Body of pancreas (tissue), 4 donors: ENCODE measurements around the gene MICU1. TPM values are rescaled to one million over a fixed set of nuclear protein-coding genes. Genes with fewer than 3 reads are reported as not detected.
A peak's percentile ranks its signal among the peaks of the same experiment; 100 is the strongest.

ENCODE experiments used
- ATAC-seq: fragments of 150-250 bp; one replicate; pipeline ENCODE4 v1.9.1; 2016
- DNase-seq, 4 donors: peaks; one replicate each; pipeline ENCODE4 v3.0.0-alpha.2; 2019
- H3K27ac ChIP-seq, 4 donors: fragments of 200-600 bp; sonication (generic); 1 replicate in 3 of 4; 2 replicates in 1 of 4; pipeline versions ENCODE4 v1.5.1 to v1.6.1; 2016 to 2019; ENCODE audit warnings: mild to moderate bottlenecking in 1 of 4, mixed read lengths in 1 of 4, moderate library complexity in 1 of 4
- H3K27me3 ChIP-seq, 2 donors: fragments of 200-600 bp; sonication (generic); one replicate each; pipeline ENCODE4 v1.6.0; 2016; ENCODE audit warnings: mild to moderate bottlenecking in 1 of 2
- H3K36me3 ChIP-seq, 2 donors: fragments of 200-600 bp; sonication (generic); replicated peaks in 1 of 2; 2 replicates each; pipeline ENCODE4 v1.5.1; 2016; ENCODE audit warnings: low read depth in 2 of 2; ENCODE audit not compliant: insufficient read depth in 1 of 2
- H3K4me1 ChIP-seq: fragments of 200-600 bp; sonication (generic); one replicate; pipeline ENCODE4 v1.6.0; 2016
- H3K4me3 ChIP-seq, 2 donors: fragments of 200-600 bp; sonication (generic); 1 replicate in 1 of 2; 2 replicates in 1 of 2; pipeline ENCODE4 v1.5.1; 2016 to 2019
- H3K9me3 ChIP-seq, 3 donors: fragments of 200-600 bp; sonication (generic); 1 replicate in 2 of 3; 2 replicates in 1 of 3; pipeline ENCODE4 v1.5.1; 2016
- CTCF ChIP-seq, 7 experiments: fragments of 450-650 bp in 4 of 7; fragments of 200-600 bp in 3 of 7; sonication (generic) in 3 of 7; IDR thresholded peaks; one replicate each; pipeline ENCODE4 v1.5.1; 2016 to 2019; ENCODE audit warnings: antibody characterized with exemption in 7 of 7
- POLR2A ChIP-seq, 3 donors: fragments of 450-650 bp; IDR thresholded peaks; one replicate each; pipeline ENCODE4 v1.6.1; 2016; ENCODE audit warnings: antibody characterized with exemption in 3 of 3, mild to moderate bottlenecking in 2 of 3
- WGBS, 2 donors: methylation state at CpG; one replicate each; pipeline ENCODE4 v1.1.5; 2017; 5-methylcytosine and 5-hydroxymethylcytosine counted together
- intact Hi-C: fragments of 100-400 bp; cut with DNase I; formaldehyde crosslinking; loops from one replicate; pipeline ENCODE4 v1.15.1; 2023
- total RNA-seq, 2 donors: library from RNA; depleted of rRNA; stranded (reverse); fragments of >200 nt; gene quantifications; one replicate each; pipeline ENCODE4 v1.1.0, GENCODE V29; 2016

Gene MICU1
- total RNA-seq, 2 donors from 2014 or later: 14.0 to 23.1 TPM

DNA sequence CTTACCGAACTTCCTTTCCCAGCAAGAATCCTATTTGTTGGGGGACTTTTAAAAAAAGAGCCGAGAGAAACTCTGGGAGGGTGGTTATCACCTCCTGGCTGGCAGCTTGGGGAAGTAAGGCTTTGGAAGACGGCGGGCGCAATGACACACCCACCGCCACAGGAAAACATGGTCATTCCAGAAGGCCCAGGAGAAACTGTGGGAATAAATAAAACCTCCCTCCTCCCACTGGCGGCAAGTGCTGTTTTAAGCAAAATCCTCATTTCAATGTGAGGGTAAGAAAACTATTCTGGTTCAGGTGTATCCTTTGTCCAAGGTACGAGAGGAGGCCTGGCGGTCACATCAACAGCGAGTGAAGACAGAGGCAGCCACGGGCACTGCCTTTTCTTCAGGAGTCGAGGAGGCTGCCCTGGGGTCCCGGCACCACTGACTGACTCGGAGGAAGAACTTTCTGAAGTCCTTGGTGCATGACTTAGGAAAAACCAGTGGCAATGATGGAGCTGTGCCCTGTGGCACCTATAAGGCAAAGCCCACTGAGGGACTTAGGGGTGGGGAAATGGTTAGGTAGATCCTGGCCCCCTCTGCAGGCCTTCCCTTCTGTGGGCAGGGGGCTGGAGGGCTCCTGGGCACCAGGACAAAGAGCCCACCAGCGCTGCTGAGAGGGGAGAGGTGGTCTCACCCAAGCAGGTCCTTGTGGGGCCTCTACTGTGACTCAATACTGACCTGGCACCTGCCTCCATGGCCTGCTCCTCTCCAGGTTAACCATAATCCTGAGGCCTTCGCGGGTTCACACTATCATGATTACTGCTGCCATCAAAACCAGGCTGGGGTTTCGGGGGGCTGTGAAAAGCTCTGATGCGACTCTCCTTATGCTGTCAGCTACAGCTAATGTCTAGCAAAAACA lies 292.5 kb downstream of the MICU1 start:
- TF ChIP-seq CTCF (IDR thresholded peaks at IDR 0.05): no peak
- no peaks in the 10 kb centered on the region for H3K9me3 ChIP-seq
- no peak for DNase-seq
- 76 to 93% methylated on average over 19 of the region's 19 CpGs for WGBS, 2 donors
- peaks cover 92% of the 10 kb centered on the region for H3K4me1 ChIP-seq
- no peaks in the 10 kb centered on the region for H3K36me3 ChIP-seq
- ATAC-seq: no peak
- H3K4me3 ChIP-seq: no peak overlapping the region
- peak overlapping the region; percentile 79 to 99 (median 92) for H3K27ac ChIP-seq
- no peaks in the 10 kb centered on the region for H3K27me3 ChIP-seq
- intact Hi-C loops: no loop called here

DNA sequence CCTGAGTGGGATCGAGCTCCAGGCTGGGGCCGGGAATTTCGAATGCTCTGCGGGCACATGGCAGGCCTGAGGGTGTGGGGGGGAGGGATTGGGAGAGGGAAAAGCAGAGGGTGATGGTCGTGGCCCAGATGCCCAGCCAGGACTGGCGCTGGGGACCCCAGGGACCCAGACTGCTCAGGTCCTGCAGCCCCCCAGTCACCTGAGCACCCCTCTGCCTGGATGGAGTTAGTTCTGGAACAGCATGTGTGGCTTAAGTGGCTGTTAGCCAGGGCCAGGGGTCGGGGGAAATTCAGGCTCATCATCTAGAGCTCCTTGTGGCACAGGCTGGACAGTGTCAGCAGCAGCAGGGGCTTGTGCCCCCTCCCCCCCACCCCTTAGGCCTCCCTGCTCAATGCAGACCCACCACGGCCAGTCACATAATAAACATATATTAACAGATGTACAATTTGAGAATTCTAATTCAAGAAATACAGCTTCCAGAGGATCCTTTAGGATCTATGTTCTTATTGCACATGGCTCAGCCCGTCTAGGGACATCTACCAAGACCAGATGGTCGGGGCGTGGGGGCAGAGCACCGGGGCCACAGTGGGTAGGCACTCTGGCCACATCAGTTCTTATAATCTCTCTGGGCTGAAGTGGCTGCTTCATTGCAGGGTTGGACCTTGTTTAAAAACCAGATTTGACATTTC lies 293.3 kb downstream of the MICU1 start:
- Histone ChIP-seq H3K4me3 (no peak overlapping the region), H3K36me3 (no peaks in the 10 kb centered on the region), H3K27me3 (no peaks in the 10 kb centered on the region), H3K4me1 (peaks cover 100% of the 10 kb centered on the region), H3K27ac (peak overlapping the region; percentile 79 to 99 (median 92)), H3K9me3 (no peaks in the 10 kb centered on the region)
- intact Hi-C loops: no loop called here
- 61 to 87% methylated on average over 7 to 12 of the region's 12 CpGs for WGBS, 2 donors
- no peak for DNase-seq
- no peak for ATAC-seq
- TF ChIP-seq CTCF (IDR thresholded peaks at IDR 0.05) (no peak), POLR2A (IDR thresholded peaks at IDR 0.05) (no peak)

- TF ChIP-seq POLR2A (IDR thresholded peaks at IDR 0.05): peak; percentile 18 to 59 (median 55)
- peak; percentile 18 to 93 (median 66) for TF ChIP-seq CTCF (IDR thresholded peaks at IDR 0.05)
- Histone ChIP-seq H3K27ac (peak overlapping the region; percentile 79 to 99 (median 92)), H3K9me3 (no peaks in the 10 kb centered on the region), H3K36me3 (no peaks in the 10 kb centered on the region), H3K4me1 (peaks cover 100% of the 10 kb centered on the region), H3K27me3 (no peaks in the 10 kb centered on the region), H3K4me3 (no peak overlapping the region)
- peak; percentile 67 for ATAC-seq
- intact Hi-C loops: no loop called here
- peak; percentile 95 to 98 (median 96) for DNase-seq
- WGBS, 2 donors: 4% methylated on average over 11 to 27 of the region's 27 CpGs
Measured at GRCh38 chr10:72331575-72332422, 294.1 kb downstream of the MICU1 start.

- DNase-seq: no peak
- Histone ChIP-seq H3K36me3 (no peaks in the 10 kb centered on the region), H3K27ac (peak overlapping the region; percentile 82 to 99 (median 92)), H3K9me3 (no peaks in the 10 kb centered on the region), H3K4me3 (no peak overlapping the region), H3K4me1 (peaks cover 93% of the 10 kb centered on the region), H3K27me3 (no peaks in the 10 kb centered on the region)
- 45 to 47% methylated on average over 2 of the region's 2 CpGs for WGBS, 2 donors
- no peak for ATAC-seq
- TF ChIP-seq POLR2A (IDR thresholded peaks at IDR 0.05) (no peak), CTCF (IDR thresholded peaks at IDR 0.05) (no peak)
- intact Hi-C loops: no loop called here
Measured at GRCh38 chr10:72330069-72330426, 295.8 kb downstream of the MICU1 start.
